T-helper 1 cell (primary cell): ENCODE data around the gene CFAP70.

Source experiments
- DNase-seq, 5 donors: peaks; one replicate each; pipeline ENCODE4 v3.0.0-alpha.2; 2012 to 2020

CFAP70 gene

DNA sequence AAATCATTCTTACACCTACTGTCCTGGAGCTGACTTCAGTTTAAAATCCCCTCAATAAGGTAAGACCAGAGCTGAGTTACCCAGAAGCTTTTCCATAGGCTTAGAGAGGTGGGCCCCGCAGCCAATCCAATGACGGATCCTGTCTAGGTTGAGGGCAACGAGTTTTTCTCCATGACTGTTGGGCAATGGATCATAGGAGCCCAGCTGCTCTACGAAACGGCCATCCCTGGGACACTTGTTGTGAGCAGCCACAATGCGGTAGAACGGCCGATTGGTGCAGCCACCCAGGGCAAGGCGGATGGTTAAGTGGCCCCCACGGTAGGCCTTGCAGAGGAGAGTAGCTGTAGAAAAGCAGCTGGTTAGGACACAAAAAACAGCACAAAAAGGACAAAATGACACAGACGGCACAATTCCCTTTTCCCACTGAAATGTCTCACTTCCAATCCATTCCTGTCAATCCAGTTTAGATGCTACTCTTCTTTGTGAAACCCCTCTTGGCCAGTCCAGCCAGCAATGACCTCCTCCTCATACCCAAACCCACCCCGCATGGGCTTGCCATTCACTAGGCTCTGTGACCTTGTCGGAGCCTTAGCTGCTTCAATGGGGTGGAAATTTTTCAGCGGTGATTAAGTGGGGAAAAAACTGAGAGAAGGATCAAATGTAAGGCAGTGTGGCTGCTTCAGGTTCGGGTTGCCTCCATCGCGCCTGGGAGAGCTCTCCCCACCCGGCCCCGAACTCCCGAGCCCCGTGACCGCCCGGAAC is 106.8 kb downstream of the CFAP70 start:
- no peak for DNase-seq

GRCh38 chr10:73248259-73248724 is 110.4 kb downstream of the CFAP70 start:
- DNase-seq = no peak

DNA sequence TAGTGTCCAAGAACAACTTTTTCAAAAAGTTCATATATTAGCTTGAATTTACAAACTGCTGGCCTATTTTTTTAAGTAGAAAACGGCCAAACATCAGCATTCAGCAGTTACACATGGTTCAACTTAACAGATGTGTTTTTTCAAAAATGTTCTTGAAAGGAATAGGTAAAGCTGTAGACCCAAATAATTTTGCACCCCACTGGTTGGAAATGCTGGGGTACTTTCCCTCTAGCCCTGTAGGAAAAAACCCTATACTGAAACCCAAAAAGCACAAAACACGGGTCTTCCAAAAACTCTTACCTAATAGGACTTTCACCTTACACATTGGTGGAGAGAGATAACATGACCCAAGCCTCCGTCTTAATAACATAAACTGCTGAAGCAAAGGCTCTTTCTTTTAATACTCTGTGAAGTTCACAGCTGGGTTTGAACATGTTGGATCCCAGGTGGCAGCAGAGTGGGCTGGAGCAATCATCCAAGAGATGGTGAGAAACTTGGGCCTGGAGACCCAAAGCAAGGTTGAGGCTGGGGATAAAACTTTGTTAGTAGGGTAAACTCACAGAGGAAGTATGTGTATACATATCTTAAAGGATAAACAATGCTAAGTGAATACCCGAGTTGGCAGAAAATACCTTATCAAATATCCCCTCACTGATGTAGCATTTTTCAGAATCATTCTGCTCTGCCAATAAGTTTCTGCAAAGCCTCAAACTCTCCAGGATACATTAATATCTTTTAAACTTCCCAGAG is 111.0 kb downstream of the CFAP70 start:
- no peak for DNase-seq

GRCh38 chr10:73246646-73247508 is 111.8 kb downstream of the CFAP70 start, which contains the start of gene DNAJC9:
Gene DNAJC9 (minus strand): TSS chr10:73247255. CDS start chr10:73247189, 66 bp downstream.
- DNase-seq = peak; percentile 88 to 98 (median 93)

DNA sequence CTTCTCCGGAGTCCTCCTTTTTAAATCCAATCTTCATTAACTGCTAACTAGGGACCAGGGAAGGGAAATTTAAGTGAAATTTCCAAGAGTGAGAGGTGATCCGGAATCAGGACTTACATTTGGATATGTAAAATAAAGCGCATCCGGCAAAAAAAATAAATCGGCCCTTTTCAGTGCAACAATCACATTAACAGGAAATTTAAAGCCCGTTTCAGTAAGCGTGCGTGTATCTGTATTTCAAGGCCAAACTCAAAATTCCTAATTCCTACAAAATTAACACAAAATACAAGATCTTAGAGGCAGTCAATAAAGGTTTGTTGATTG is 112.4 kb downstream of the CFAP70 start:
- no peak for DNase-seq

- DNase-seq = no peak
Measured at GRCh38 chr10:73244866-73245477, 113.7 kb downstream of the CFAP70 start.

- DNase-seq = no peak
Measured at GRCh38 chr10:73239908-73240307, 118.8 kb downstream of the CFAP70 start.

DNA sequence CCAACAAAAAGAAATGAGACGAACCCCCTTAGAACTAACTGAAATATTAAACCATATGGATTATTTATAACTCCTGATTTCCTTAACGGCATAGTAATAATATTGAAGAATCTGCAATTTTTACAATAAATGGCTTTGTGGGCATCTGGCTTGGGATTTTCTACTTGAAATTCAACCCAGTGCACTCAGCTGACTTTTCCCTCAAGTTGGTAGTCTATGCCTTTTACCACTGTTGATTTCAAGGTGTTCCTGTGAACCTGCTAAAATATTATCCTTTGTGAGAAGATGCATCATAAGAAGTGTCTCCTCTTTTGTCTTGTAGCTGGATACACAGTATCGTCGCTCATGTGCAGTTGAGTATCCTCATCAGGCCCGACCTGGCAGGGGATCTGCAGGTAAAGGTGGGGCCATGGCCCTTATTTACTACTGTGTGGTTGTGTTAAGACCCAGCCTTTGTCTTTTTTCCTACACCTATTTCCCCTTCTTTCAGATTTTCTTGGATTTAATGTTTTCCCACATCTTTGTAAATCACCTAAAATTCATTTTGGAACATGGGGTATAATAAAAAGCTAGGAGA is 119.6 kb downstream of the CFAP70 start:
- no peak for DNase-seq

- DNase-seq = no peak
Measured at GRCh38 chr10:73234695-73235094, 124.0 kb downstream of the CFAP70 start.

DNA sequence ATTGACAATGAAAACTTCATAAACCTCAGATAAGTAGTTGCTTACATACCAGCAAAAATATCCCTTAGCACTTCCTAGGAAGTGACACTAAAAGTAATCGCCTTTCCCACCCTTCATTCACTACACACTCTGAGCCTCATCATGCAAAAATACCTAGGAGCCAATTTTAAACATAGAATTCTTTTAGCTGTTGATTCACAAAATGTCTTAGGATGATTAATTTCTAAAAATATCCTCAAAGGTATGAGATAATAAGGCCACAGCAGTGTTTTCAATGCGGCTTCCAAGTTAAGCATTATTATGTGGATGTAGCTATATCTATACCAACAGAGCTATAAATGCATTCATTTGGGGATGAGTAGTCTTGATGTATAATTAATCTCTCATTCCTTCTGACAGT is 124.8 kb downstream of the CFAP70 start:
- DNase-seq = no peak

DNA sequence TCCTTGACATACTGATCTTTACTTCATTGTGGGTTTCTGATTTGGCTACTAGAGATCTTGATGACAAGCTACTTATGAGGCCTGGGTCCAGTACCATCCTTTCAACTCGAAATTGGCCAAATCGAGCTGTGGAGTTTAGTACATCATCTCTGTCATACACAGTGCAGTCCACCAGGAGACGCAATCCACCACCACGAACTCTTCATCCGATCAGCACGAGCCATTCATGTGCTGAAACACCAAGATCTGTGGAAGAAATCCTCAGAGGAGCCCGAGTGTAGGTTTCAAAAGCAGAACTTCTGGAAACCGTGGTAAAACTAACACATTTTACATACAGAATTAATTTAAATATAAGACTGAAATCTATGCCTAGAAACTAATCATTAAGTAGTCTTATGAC is 125.8 kb downstream of the CFAP70 start:
- no peak for DNase-seq

- DNase-seq = no peak
Measured at GRCh38 chr10:73229567-73229966, 129.1 kb downstream of the CFAP70 start.

- no peak for DNase-seq
Measured at GRCh38 chr10:73228247-73228646, 130.4 kb downstream of the CFAP70 start.

- DNase-seq = no peak
Measured at GRCh38 chr10:73226663-73227062, 132.0 kb downstream of the CFAP70 start.

DNA sequence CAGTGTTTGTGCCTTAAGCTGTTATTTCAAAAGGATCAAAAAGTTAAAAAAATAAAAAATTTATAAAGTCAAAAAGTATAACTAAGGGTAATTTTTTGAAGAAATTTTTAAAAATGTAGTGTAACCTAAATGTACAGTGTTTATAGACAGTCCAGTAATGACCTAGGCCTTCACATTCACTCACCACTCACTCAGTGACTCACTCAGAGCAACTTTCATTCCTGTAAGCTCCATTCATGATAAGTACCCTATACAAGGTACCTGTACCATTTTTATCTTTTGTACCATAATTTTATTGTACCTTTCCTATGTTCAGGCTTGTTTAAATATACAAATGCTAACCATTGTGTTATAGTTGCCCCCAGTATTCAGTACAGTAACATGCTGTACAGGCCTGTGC is 133.1 kb downstream of the CFAP70 start:
- DNase-seq = no peak

GRCh38 chr10:73220989-73221388 is 137.7 kb downstream of the CFAP70 start:
- no peak for DNase-seq

GRCh38 chr10:73219384-73219783 is 139.3 kb downstream of the CFAP70 start:
- DNase-seq = no peak

- peak in 1 of 5 donors; percentile 4 for DNase-seq
Measured at GRCh38 chr10:73218431-73219191, 140.1 kb downstream of the CFAP70 start.

- DNase-seq = no peak
Measured at GRCh38 chr10:73217628-73218027, 141.0 kb downstream of the CFAP70 start.

DNA sequence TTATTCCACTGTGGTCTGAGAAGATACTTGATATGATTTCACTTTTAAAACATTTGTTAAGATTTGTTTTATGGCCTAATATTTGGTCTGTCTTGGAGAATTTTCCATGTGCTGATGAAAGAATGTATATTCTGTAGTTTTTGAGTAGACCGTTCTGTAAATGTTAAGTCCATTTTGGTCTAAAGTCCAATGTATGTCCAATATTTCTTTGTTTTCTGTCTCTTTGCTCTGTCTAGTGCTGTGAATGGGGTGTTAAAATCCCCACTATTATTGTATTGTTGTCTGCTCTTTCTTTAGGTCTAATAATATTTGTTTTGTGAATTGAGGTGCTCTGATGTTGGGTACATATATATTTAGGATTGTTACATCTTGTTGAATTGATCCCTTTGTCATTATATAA is 142.9 kb downstream of the CFAP70 start:
- DNase-seq = no peak

DNA sequence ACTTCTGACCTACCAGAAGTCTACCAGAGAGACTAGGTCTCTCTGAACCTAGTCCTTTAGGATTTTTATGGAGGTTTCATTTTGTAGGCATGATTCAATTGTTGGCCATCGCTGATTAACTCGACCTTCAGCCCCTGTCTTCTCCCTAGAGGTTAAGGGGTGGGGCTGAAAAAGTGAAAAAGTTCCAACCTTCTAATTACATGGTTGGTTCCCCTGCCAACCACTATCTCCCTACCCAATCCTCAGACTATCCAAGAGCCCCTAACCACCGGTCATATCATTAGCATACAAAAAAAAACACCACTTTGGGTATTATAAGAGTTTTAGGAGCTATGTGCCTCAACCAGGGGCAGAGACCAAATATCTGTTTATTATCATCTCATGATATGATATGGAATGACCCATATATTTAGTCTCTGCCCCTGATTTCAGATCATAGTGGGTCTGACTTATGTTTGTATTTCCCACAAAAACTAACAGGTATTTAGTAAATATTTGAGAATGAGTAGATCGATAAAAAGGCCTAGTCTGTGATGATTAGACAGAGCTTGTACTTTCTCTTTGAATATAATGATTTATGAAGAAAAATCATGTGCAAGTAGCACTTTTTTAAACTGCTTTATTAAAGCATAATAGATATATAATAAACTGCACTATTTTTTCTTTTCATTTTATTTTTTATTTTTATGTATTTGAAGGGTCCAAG is 147.4 kb downstream of the CFAP70 start:
- no peak for DNase-seq
